SK-N-SH (cell line): ENCODE results near the gene GLYR1. TPM values are rescaled to one million over a fixed set of nuclear protein-coding genes. Genes with fewer than 3 reads are reported as not detected.

Experiments
- CTCF ChIA-PET: fragments of 300-600, 350-600 bp; formaldehyde crosslinking; extraction: SDS; loops from one replicate; lab custom pipeline; 2021; lab: Yijun Ruan, JAX
- POLR2A ChIA-PET: fragments of 350-600 bp; sonication (Branson Sonifier 250); formaldehyde crosslinking; extraction: SDS; loops from one replicate; lab custom pipeline; 2020; ENCODE audit warnings: antibody characterized with exemption, inconsistent platforms; lab: Yijun Ruan, JAX
- DNase-seq: peaks from one replicate; pipeline ENCODE4 v3.0.0; 2012
- H2AFZ ChIP-seq: fragments of 200-600 bp; sonication (generic); 2 replicates; pipeline ENCODE4 v1.8.1; 2016; ENCODE audit warnings: antibody characterized with exemption, mild to moderate bottlenecking, low read depth
- H3F3A ChIP-seq: fragments of 200-600 bp; sonication (generic); replicated peaks from 2 replicates; pipeline ENCODE3; 2016; ENCODE audit warnings: antibody characterized with exemption, mild to moderate bottlenecking; ENCODE audit not compliant: insufficient read depth
- H3K27ac ChIP-seq, 2 experiments: fragments of 200-500 bp in 1 of 2; fragments of 200-600 bp in 1 of 2; sonication (Bioruptor generic) in 1 of 2; sonication (generic), shearing (Covaris generic) in 1 of 2; 2 replicates each; pipeline versions ENCODE4 v1.5.1 to v1.6.1; 2014 to 2016; ENCODE audit warnings: low read depth in 2 of 2, inconsistent platforms in 1 of 2, low read length in 1 of 2, mild to moderate bottlenecking in 1 of 2, mixed read lengths in 1 of 2
- H3K27me3 ChIP-seq: fragments of 200-600 bp; sonication (generic), shearing (Covaris generic); 2 replicates; pipeline ENCODE4 v1.6.1; 2016; ENCODE audit warnings: mixed run types; ENCODE audit not compliant: insufficient read depth
- H3K36me3 ChIP-seq, 2 experiments: fragments of 200-500 bp in 1 of 2; fragments of 200-600 bp in 1 of 2; sonication (Bioruptor generic) in 1 of 2; sonication (generic) in 1 of 2; replicated peaks in 1 of 2; 2 replicates each; pipeline versions ENCODE3 to v1.5.1; 2014 to 2016; ENCODE audit warnings: low read length in 1 of 2, mild to moderate bottlenecking in 1 of 2; ENCODE audit not compliant: insufficient read depth in 2 of 2, control insufficient read depth in 1 of 2
- H3K4me1 ChIP-seq, 2 experiments: fragments of 200-500 bp in 1 of 2; fragments of 200-600 bp in 1 of 2; sonication (Bioruptor generic) in 1 of 2; sonication (generic), shearing (Covaris generic) in 1 of 2; 2 replicates each; pipeline versions ENCODE4 v1.5.1 to v1.6.1; 2014 to 2016; ENCODE audit warnings: low read depth in 1 of 2, low read length in 1 of 2, mixed run types in 1 of 2; ENCODE audit not compliant: insufficient read depth in 2 of 2, control insufficient read depth in 1 of 2
- H3K4me2 ChIP-seq: fragments of 200-600 bp; sonication (generic), shearing (Covaris generic); 2 replicates; pipeline ENCODE4 v1.6.1; 2017; ENCODE audit warnings: mixed run types
- H3K4me3 ChIP-seq, 2 experiments: fragments of 200-500 bp in 1 of 2; fragments of 200-600 bp in 1 of 2; sonication (Bioruptor generic) in 1 of 2; sonication (generic), shearing (Covaris generic) in 1 of 2; 2 replicates each; pipeline versions ENCODE4 v1.5.1 to v1.8.1; 2014 to 2016; ENCODE audit warnings: low read depth in 2 of 2, inconsistent platforms in 1 of 2, low read length in 1 of 2, mild to moderate bottlenecking in 1 of 2, mixed read lengths in 1 of 2, moderate library complexity in 1 of 2
- H3K79me2 ChIP-seq: fragments of 200-600 bp; sonication (generic); 2 replicates; pipeline ENCODE4 v1.8.1; 2017; ENCODE audit warnings: mild to moderate bottlenecking; ENCODE audit not compliant: insufficient read depth
- H3K9ac ChIP-seq: fragments of 200-600 bp; sonication (generic); 2 replicates; pipeline ENCODE4 v1.6.1; 2017; ENCODE audit warnings: mixed run types
- H3K9me2 ChIP-seq: fragments of 200-600 bp; sonication (generic); 2 replicates; pipeline ENCODE4 v1.6.1; 2017; ENCODE audit warnings: mixed run types
- H3K9me3 ChIP-seq: fragments of 200-600 bp; sonication (generic); 2 replicates; pipeline ENCODE4 v1.6.1; 2017; ENCODE audit warnings: mixed run types, mild to moderate bottlenecking, moderate library complexity
- H4K20me1 ChIP-seq: fragments of 200-600 bp; sonication (generic); 2 replicates; pipeline ENCODE4 v1.6.1; 2017; ENCODE audit warnings: mild to moderate bottlenecking, mixed run types; ENCODE audit not compliant: insufficient read depth
- CHD2 ChIP-seq: fragments of 150-350 bp; IDR thresholded peaks from 2 replicates; pipeline ENCODE4 v1.6.1; 2018; ENCODE audit warnings: low read length; ENCODE audit not compliant: partially characterized antibody
- CTCF ChIP-seq: fragments of 200-600 bp; sonication (generic); IDR thresholded peaks from 2 replicates; pipeline ENCODE4 v1.6.1; 2017; ENCODE audit warnings: antibody characterized with exemption, mild to moderate bottlenecking, moderate library complexity
- EP300 ChIP-seq, 2 experiments: IDR thresholded peaks; 2 replicates each; pipeline versions ENCODE4 v1.4.0 to v1.6.1; 2012; ENCODE audit warnings: borderline replicate concordance in 1 of 2, low read depth in 1 of 2, low read length in 1 of 2
- FOXJ3 ChIP-seq: sonication (generic); formaldehyde crosslinking; IDR thresholded peaks from 2 replicates; pipeline ENCODE4 v1.5.1; 2020; ENCODE audit warnings: mild to moderate bottlenecking, missing genetic modification reagents
- FOXM1 ChIP-seq: IDR thresholded peaks from 2 replicates; pipeline ENCODE4 v1.4.0; 2012; ENCODE audit warnings: low read depth, mild to moderate bottlenecking
- GABPA ChIP-seq: IDR thresholded peaks from 2 replicates; pipeline ENCODE4 v1.4.0; 2012; ENCODE audit warnings: low read depth, mild to moderate bottlenecking
- GATA2 ChIP-seq: sonication (generic); formaldehyde crosslinking; IDR thresholded peaks from 2 replicates; pipeline ENCODE4 v1.5.0; 2020; ENCODE audit warnings: mild to moderate bottlenecking, missing genetic modification reagents
- MAX ChIP-seq: IDR thresholded peaks from 2 replicates; pipeline ENCODE4 v1.4.0; 2012; ENCODE audit warnings: low read depth
- NRF1 ChIP-seq: IDR thresholded peaks from 2 replicates; pipeline ENCODE4 v1.6.1; 2012; ENCODE audit warnings: low read depth, mild to moderate bottlenecking, low read length
- TCF12 ChIP-seq: IDR thresholded peaks from 2 replicates; pipeline ENCODE4 v1.4.0; 2012
- USF2 ChIP-seq: fragments of 150-350 bp; IDR thresholded peaks from 2 replicates; pipeline ENCODE4 v1.6.1; 2017; ENCODE audit warnings: antibody characterized with exemption, low read length, low read depth, borderline replicate concordance
- ZBTB33 ChIP-seq: IDR thresholded peaks from 2 replicates; pipeline ENCODE4 v1.4.0; 2012; ENCODE audit warnings: low read depth, borderline replicate concordance
- WGBS: methylation state at CpG from one replicate; pipeline ENCODE4 v1.1.6; 2017; ENCODE audit warnings: low lambda C conversion rate; 5-methylcytosine and 5-hydroxymethylcytosine counted together
- polyA plus RNA-seq, 3 experiments: library from polyadenylated mRNA; depleted of rRNA; stranded (reverse); fragments of >200 nt; gene quantifications; 2 replicates each; pipeline ENCODE4 v1.2.3, GENCODE V29; 2012
- TF ChIP-seq, protein P1 (sequence below): IDR thresholded peaks from 2 replicates; pipeline ENCODE4; 2012
- TF ChIP-seq, protein P2 (sequence below): IDR thresholded peaks from 2 replicates; pipeline ENCODE4 v1.6.1; 2012; ENCODE audit warnings: mild to moderate bottlenecking, low read depth, low read length, moderate library complexity

The GLYR1 gene
- polyA plus RNA-seq, 1 of the 3 experiments (the other 2 are of a cell fraction) = 40.1 TPM

DNA sequence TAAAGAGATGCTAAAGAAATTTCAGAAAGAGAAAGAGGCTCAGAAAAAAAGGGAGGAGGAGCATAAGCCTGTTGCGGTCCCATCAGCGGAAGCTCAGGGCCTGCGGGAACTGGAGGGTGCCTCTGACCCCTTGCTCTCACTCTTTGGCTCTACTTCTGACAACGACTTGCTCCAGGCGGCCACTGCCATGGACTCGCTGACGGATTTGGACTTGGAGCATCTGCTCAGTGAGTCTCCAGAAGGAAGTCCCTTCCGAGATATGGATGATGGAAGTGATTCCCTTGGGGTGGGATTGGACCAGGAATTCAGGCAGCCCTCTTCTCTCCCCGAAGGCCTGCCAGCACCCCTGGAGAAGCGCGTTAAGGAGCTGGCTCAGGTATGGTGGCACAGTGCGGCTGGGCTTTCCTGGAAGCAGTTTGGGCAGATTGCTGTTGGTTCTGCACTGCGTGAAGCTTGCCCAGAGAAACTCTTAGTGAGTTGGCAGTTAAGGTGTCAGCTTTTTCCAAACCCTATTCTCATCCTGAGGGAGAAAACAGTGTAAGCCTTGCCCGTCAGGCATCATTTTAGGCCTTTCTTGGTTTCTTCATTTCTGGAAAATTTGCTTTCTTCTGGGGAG is 13.7 kb upstream of the GLYR1 start (continued):
- no peak for TF ChIP-seq CHD2
- TF ChIP-seq, protein P1, sequence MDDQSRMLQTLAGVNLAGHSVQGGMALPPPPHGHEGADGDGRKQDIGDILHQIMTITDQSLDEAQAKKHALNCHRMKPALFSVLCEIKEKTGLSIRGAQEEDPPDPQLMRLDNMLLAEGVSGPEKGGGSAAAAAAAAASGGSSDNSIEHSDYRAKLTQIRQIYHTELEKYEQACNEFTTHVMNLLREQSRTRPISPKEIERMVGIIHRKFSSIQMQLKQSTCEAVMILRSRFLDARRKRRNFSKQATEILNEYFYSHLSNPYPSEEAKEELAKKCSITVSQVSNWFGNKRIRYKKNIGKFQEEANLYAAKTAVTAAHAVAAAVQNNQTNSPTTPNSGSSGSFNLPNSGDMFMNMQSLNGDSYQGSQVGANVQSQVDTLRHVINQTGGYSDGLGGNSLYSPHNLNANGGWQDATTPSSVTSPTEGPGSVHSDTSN = no peak
- TF ChIP-seq, protein P2, sequence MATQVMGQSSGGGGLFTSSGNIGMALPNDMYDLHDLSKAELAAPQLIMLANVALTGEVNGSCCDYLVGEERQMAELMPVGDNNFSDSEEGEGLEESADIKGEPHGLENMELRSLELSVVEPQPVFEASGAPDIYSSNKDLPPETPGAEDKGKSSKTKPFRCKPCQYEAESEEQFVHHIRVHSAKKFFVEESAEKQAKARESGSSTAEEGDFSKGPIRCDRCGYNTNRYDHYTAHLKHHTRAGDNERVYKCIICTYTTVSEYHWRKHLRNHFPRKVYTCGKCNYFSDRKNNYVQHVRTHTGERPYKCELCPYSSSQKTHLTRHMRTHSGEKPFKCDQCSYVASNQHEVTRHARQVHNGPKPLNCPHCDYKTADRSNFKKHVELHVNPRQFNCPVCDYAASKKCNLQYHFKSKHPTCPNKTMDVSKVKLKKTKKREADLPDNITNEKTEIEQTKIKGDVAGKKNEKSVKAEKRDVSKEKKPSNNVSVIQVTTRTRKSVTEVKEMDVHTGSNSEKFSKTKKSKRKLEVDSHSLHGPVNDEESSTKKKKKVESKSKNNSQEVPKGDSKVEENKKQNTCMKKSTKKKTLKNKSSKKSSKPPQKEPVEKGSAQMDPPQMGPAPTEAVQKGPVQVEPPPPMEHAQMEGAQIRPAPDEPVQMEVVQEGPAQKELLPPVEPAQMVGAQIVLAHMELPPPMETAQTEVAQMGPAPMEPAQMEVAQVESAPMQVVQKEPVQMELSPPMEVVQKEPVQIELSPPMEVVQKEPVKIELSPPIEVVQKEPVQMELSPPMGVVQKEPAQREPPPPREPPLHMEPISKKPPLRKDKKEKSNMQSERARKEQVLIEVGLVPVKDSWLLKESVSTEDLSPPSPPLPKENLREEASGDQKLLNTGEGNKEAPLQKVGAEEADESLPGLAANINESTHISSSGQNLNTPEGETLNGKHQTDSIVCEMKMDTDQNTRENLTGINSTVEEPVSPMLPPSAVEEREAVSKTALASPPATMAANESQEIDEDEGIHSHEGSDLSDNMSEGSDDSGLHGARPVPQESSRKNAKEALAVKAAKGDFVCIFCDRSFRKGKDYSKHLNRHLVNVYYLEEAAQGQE = no peak
- TF ChIP-seq, all 33 proteins: peak for 0

GRCh38 chr16:4859900-4860255 is 12.8 kb upstream of the GLYR1 start:
- POLR2A ChIA-PET = no interaction called here
- DNase-seq = no peak
- Histone ChIP-seq H3K27me3 (no peaks in the 10 kb centered on the region), H3K4me2 (no peak overlapping the region), H2AFZ (no peak overlapping the region), H3K9me2 (no peaks in the 10 kb centered on the region), H4K20me1 (0 out of 2 replicates have a peak, but pooled peaks cover 3% of the 10 kb centered on the region), H3K4me3 (no peak overlapping the region), H3K9me3 (no peaks in the 10 kb centered on the region), H3K36me3 (peaks cover 49 to 65% of the 10 kb centered on the region in 2 experiments), H3K9ac (no peak overlapping the region), H3K4me1 (no peaks in the 10 kb centered on the region), H3K27ac (no peak overlapping the region), H3K79me2 (peaks cover 67% of the 10 kb centered on the region), H3F3A (no peaks in the 10 kb centered on the region)
- TF ChIP-seq MAX (no peak), ZBTB33 (no peak), CHD2 (no peak), GABPA (no peak), FOXJ3 (CRISPR knock-in tag) (no peak), GATA2 (CRISPR knock-in tag) (no peak), CTCF (no peak), TCF12 (no peak), USF2 (no peak), NRF1 (no peak), FOXM1 (no peak), EP300 (IDR thresholded peaks at IDR 0.05; ENCODE audit: borderline replicate concordance in 1 of 2, low read depth in 1 of 2, low read length in 1 of 2) (no peak)
- WGBS = 73% methylated on average over 5 of the region's 10 CpGs
- CTCF ChIA-PET = interaction anchor here (1.1 kb wide), 1 partner anchor 9 kb away, joined by 6 read pairs; no protein-coding TSS in a partner anchor
